Subcutaneous adipose tissue (tissue), 4 donors: Measurements from ENCODE around the gene TRMT6. TPM values are rescaled to one million over a fixed set of nuclear protein-coding genes. Genes with fewer than 3 reads are reported as not detected.

Experiments
- CTCF ChIP-seq: fragments of 450-650 bp; IDR thresholded peaks from one replicate; pipeline ENCODE4 v1.5.1; 2016; ENCODE audit warnings: low read depth, mild to moderate bottlenecking, control low read depth, antibody characterized with exemption, moderate library complexity
- total RNA-seq, 4 donors: library from RNA; depleted of rRNA; stranded (reverse); fragments of >200 nt; gene quantifications; one replicate each; pipeline ENCODE4 v1.1.0, GENCODE V29; 2016

Gene TRMT6
- 1 to 10 TPM; 6.4 to 9.6 (median 8.1) TPM for total RNA-seq

- TF ChIP-seq CTCF, result no peak
These were observed at the start of gene TRMT6, which contains the start of gene MCM8 for GRCh38 chr20:5950271-5951031. Gene TRMT6, minus strand, starts transcription at chr20:5950533. Its CDS starts 128 bp downstream, at chr20:5950405. Gene MCM8, plus strand, starts transcription at chr20:5950652. Its CDS starts 1,364 bp downstream, at chr20:5952016.

GRCh38 chr20:5999783-6000182 lies 49.5 kb upstream of the TRMT6 start:
- no peak for TF ChIP-seq CTCF

- TF ChIP-seq CTCF, result no peak
These were observed 46.4 kb upstream of the TRMT6 start for GRCh38 chr20:5996765-5997164.

- no peak for TF ChIP-seq CTCF
These were observed 41.5 kb upstream of the TRMT6 start for GRCh38 chr20:5991623-5992441.

- no peak for TF ChIP-seq CTCF
These were observed 40.6 kb upstream of the TRMT6 start for GRCh38 chr20:5990946-5991345.

GRCh38 chr20:5989539-5989938 lies 39.2 kb upstream of the TRMT6 start:
- TF ChIP-seq CTCF, result no peak

GRCh38 chr20:5987383-5987782 lies 37.0 kb upstream of the TRMT6 start:
- TF ChIP-seq CTCF, result no peak
